Measurements from ENCODE around the gene KCNN1.

GRCh38 chr19:17999684-18000479, 33.0 kb downstream of the KCNN1 start:
- no peak for TF ChIP-seq REST (IDR thresholded peaks at IDR 0.05; ENCODE audit: insufficient read depth in 1 of 2, low read depth in 2 of 2, low read length in 1 of 2)
- no peak for TF ChIP-seq SIN3A (IDR thresholded peaks at IDR 0.05; ENCODE audit: borderline replicate concordance, insufficient read depth, low read depth, low read length)
- TF ChIP-seq CTCF (IDR thresholded peaks at IDR 0.05): no peak
- TF ChIP-seq POLR2AphosphoS5 (IDR thresholded peaks at IDR 0.05; ENCODE audit: low read depth, low read length): no peak
- no peak for TF ChIP-seq TCF7L2 (IDR thresholded peaks at IDR 0.05; ENCODE audit: low read depth, low read length)

All from Panc1 (cell line).